ENCODE measurements around the gene ZNF512. TPM values are rescaled to one million over a fixed set of nuclear protein-coding genes. Genes with fewer than 3 reads are reported as not detected.

Gene ZNF512
- polyA plus RNA-seq, 2 of the 4 experiments (the other 2 are of a cell fraction), result 25.3 to 55.4 TPM

GRCh38 chr2:27571197-27571596, 11.6 kb upstream of the ZNF512 start:
- POLR2A ChIA-PET, result no interaction called here
- no peak overlapping the region for H3K27ac ChIP-seq

GRCh38 chr2:27571681-27572080, 11.2 kb upstream of the ZNF512 start:
- Histone ChIP-seq H3K4me3 (no peak overlapping the region), H3K4me1 (no peaks in the 10 kb centered on the region), H3K9me3 (peaks cover 52% of the 10 kb centered on the region), H3K27ac (no peak overlapping the region), H3K4me2 (no peak overlapping the region)
- DNase-seq (ENCODE audit: low read depth in 1 of 2, low spot score in 1 of 2) (no peak), FAIRE-seq (no peak), ATAC-seq (no peak)
- 44% methylated on average over 1 of the region's 1 CpG for WGBS (ENCODE audit: missing lambda C conversion rate)
- ChIA-PET CTCF (interaction anchor here (2.1 kb wide), 1 partner anchor 14 kb away, joined by 8 read pairs; no protein-coding TSS in a partner anchor), POLR2A (no interaction called here)
- no peak for TF ChIP-seq CBX8 (IDR thresholded peaks at IDR 0.05)
- TF ChIP-seq POLR2AphosphoS2 (conservative IDR thresholded peaks at IDR 0.05; ENCODE audit: low read length), result no peak
- TF ChIP-seq HEYL (CRISPR knock-in tag; IDR thresholded peaks at IDR 0.05), result no peak
- no peak for TF ChIP-seq NFE2L2 (conservative IDR thresholded peaks at IDR 0.05; ENCODE audit: low read length)
- no peak for TF ChIP-seq BHLHE40 (IDR thresholded peaks at IDR 0.05; ENCODE audit: low read depth, low read length)
- TF ChIP-seq JUN (IDR thresholded peaks at IDR 0.05), result no peak
- TF ChIP-seq ZNF302 (CRISPR knock-in tag; IDR thresholded peaks at IDR 0.05), result no peak
- TF ChIP-seq ZSCAN20 (CRISPR knock-in tag; IDR thresholded peaks at IDR 0.05), result no peak
- no peak for TF ChIP-seq NPAS2 (CRISPR knock-in tag; IDR thresholded peaks at IDR 0.05; ENCODE audit: borderline replicate concordance)
- no peak for TF ChIP-seq RAD21 (conservative IDR thresholded peaks at IDR 0.05 in 1 of 2, IDR thresholded peaks at IDR 0.05 in 1 of 2)
- no peak for TF ChIP-seq RCOR1 (IDR thresholded peaks at IDR 0.05; ENCODE audit: low read depth, low read length)
- TF ChIP-seq HES2 (IDR thresholded peaks at IDR 0.05), result no peak
- no peak for TF ChIP-seq FOSL2 (IDR thresholded peaks at IDR 0.05)
- TF ChIP-seq FOSL2 (CRISPR knock-in tag; IDR thresholded peaks at IDR 0.05), result no peak
- TF ChIP-seq HOXB13 (CRISPR knock-in tag; IDR thresholded peaks at IDR 0.05; ENCODE audit: low read depth), result no peak

More at GRCh38 chr2:27571197-27571596, 11.6 kb upstream of the ZNF512 start:
- H3K4me2 ChIP-seq, result no peak overlapping the region
- H3K4me1 ChIP-seq, result no peaks in the 10 kb centered on the region
- H3K9me3 ChIP-seq, result peaks cover 47% of the 10 kb centered on the region
- ATAC-seq (no peak), DNase-seq (ENCODE audit: low read depth in 1 of 2, low spot score in 1 of 2) (no peak), FAIRE-seq (no peak)
- no peak overlapping the region for H3K4me3 ChIP-seq
- TF ChIP-seq POLR2AphosphoS2 (conservative IDR thresholded peaks at IDR 0.05; ENCODE audit: low read length) (no peak), FOXS1 (CRISPR knock-in tag; IDR thresholded peaks at IDR 0.05) (no peak), BCL3 (IDR thresholded peaks at IDR 0.05) (no peak), ELK1 (IDR thresholded peaks at IDR 0.05; ENCODE audit: low read depth, low read length) (no peak), ZSCAN20 (CRISPR knock-in tag; IDR thresholded peaks at IDR 0.05) (no peak), HMGXB4 (CRISPR knock-in tag; IDR thresholded peaks at IDR 0.05; ENCODE audit: borderline replicate concordance) (no peak)
- CTCF ChIA-PET, result interaction anchor here (0.6 to 1.2 kb wide), 3 partner anchors 10 to 1718 kb away, joined by 3 read pairs; no protein-coding TSS in a partner anchor
- 35% methylated on average over 3 of the region's 3 CpGs for WGBS (ENCODE audit: missing lambda C conversion rate)

- peaks cover 59% of the 10 kb centered on the region for H3K9me3 ChIP-seq
- DNase-seq (ENCODE audit: low read depth in 1 of 2, low spot score in 1 of 2) (no peak), FAIRE-seq (no peak), ATAC-seq (no peak)
- no peak overlapping the region for H3K4me2 ChIP-seq
- ChIA-PET POLR2A (no interaction called here), CTCF (interaction anchor here (0.8 to 2.1 kb wide), 2 partner anchors 13 to 24 kb away, joined by 3 to 8 read pairs; no protein-coding TSS in a partner anchor)
- H3K4me1 ChIP-seq, result no peaks in the 10 kb centered on the region
- WGBS (ENCODE audit: missing lambda C conversion rate), result 18% methylated on average over 2 of the region's 2 CpGs
- H3K27ac ChIP-seq, result no peak overlapping the region
- H3K4me3 ChIP-seq, result no peak overlapping the region
- TF ChIP-seq ZC3H11A (IDR thresholded peaks at IDR 0.05) (no peak), BHLHE40 (IDR thresholded peaks at IDR 0.05; ENCODE audit: low read depth, low read length) (no peak), HDAC2 (IDR thresholded peaks at IDR 0.05) (no peak), EP300 (IDR thresholded peaks at IDR 0.05) (no peak), ZFP36 (IDR thresholded peaks at IDR 0.05; ENCODE audit: borderline replicate concordance, partially characterized antibody) (no peak), EHF (CRISPR knock-in tag; IDR thresholded peaks at IDR 0.05) (no peak), RARB (CRISPR knock-in tag; IDR thresholded peaks at IDR 0.05) (no peak), CBX8 (IDR thresholded peaks at IDR 0.05) (no peak), E2F6 (IDR thresholded peaks at IDR 0.05; ENCODE audit: borderline replicate concordance, low read depth) (no peak), KDM1A (IDR thresholded peaks at IDR 0.05; ENCODE audit: low read depth) (no peak), MAX (IDR thresholded peaks at IDR 0.05) (no peak), CTCF (IDR thresholded peaks at IDR 0.05) (no peak)
Measured at GRCh38 chr2:27572439-27572838, 10.4 kb upstream of the ZNF512 start.
